H9 (cell line): ENCODE measurements around the gene FAM53A. TPM values are rescaled to one million over a fixed set of nuclear protein-coding genes. Genes with fewer than 3 reads are reported as not detected.

Source experiments
- DNase-seq: peaks from one replicate; pipeline ENCODE4 v3.0.0-alpha.2; 2017
- H2AFZ ChIP-seq: one replicate; pipeline ENCODE4 v1.6.1; 2013; ENCODE audit warnings: mild to moderate bottlenecking, low read length, control low read depth, moderate library complexity
- H2AK5ac ChIP-seq: 2 replicates; pipeline ENCODE4 v1.6.1; 2013; ENCODE audit warnings: low read length, control low read depth, mixed read lengths; ENCODE audit not compliant: insufficient read length
- H2BK120ac ChIP-seq: one replicate; pipeline ENCODE4 v1.6.1; 2013; ENCODE audit warnings: low read depth, mild to moderate bottlenecking, low read length, control low read depth, inconsistent platforms; ENCODE audit not compliant: poor library complexity, severe bottlenecking
- H2BK12ac ChIP-seq: 2 replicates; pipeline ENCODE4 v1.6.1; 2013; ENCODE audit warnings: low read length, control low read depth, mixed read lengths, low read depth; ENCODE audit not compliant: insufficient read length
- H2BK15ac ChIP-seq: 2 replicates; pipeline ENCODE4 v1.6.1; 2013; ENCODE audit warnings: low read depth, low read length, control low read depth
- H2BK20ac ChIP-seq: one replicate; pipeline ENCODE4 v1.6.1; 2013; ENCODE audit warnings: low read depth, mild to moderate bottlenecking, low read length, control low read depth, inconsistent platforms; ENCODE audit not compliant: poor library complexity, severe bottlenecking
- H2BK5ac ChIP-seq: 2 replicates; pipeline ENCODE4 v1.6.1; 2013; ENCODE audit warnings: low read length, control low read depth, mixed read lengths; ENCODE audit not compliant: insufficient read length
- H3K14ac ChIP-seq: 2 replicates; pipeline ENCODE4 v1.6.1; 2013; ENCODE audit warnings: low read length, control low read depth; ENCODE audit not compliant: insufficient read depth
- H3K18ac ChIP-seq: 2 replicates; pipeline ENCODE4 v1.6.1; 2013; ENCODE audit warnings: low read depth, mild to moderate bottlenecking, mixed read lengths, low read length, control low read depth; ENCODE audit not compliant: insufficient read length
- H3K23ac ChIP-seq: 2 replicates; pipeline ENCODE4 v1.6.1; 2013; ENCODE audit warnings: low read length, control low read depth, mixed read lengths, low read depth; ENCODE audit not compliant: insufficient read length
- H3K23me2 ChIP-seq: 2 replicates; pipeline ENCODE4 v1.6.1; 2013; ENCODE audit warnings: low read depth, mild to moderate bottlenecking, mixed read lengths, low read length, control low read depth; ENCODE audit not compliant: insufficient read length, poor library complexity, severe bottlenecking
- H3K27ac ChIP-seq: 2 replicates; pipeline ENCODE4 v1.5.1; 2013; ENCODE audit warnings: low read length, control low read depth, mixed read lengths, low read depth; ENCODE audit not compliant: insufficient read length
- H3K27me3 ChIP-seq: 2 replicates; pipeline ENCODE4 v1.6.1; 2013; ENCODE audit warnings: low read length, control low read depth, inconsistent platforms; ENCODE audit not compliant: insufficient read depth
- H3K4ac ChIP-seq: 2 replicates; pipeline ENCODE4 v1.6.1; 2013; ENCODE audit warnings: low read depth, mild to moderate bottlenecking, control low read depth, inconsistent platforms, low read length, moderate library complexity
- H3K4me1 ChIP-seq: 2 replicates; pipeline ENCODE4 v1.6.1; 2013; ENCODE audit warnings: low read length, control low read depth, inconsistent platforms; ENCODE audit not compliant: insufficient read depth
- H3K4me2 ChIP-seq: 2 replicates; pipeline ENCODE4 v1.6.1; 2013; ENCODE audit warnings: low read length, control low read depth, mixed read lengths; ENCODE audit not compliant: insufficient read length, insufficient read depth
- H3K56ac ChIP-seq: 2 replicates; pipeline ENCODE4 v1.6.1; 2013; ENCODE audit warnings: low read depth, mild to moderate bottlenecking, mixed read lengths, low read length, control low read depth; ENCODE audit not compliant: insufficient read length
- H3K79me1 ChIP-seq: 2 replicates; pipeline ENCODE4 v1.6.1; 2013; ENCODE audit warnings: low read depth, mild to moderate bottlenecking, moderate library complexity, low read length, control low read depth, inconsistent platforms; ENCODE audit not compliant: insufficient read depth, poor library complexity, severe bottlenecking
- H3K79me2 ChIP-seq: 2 replicates; pipeline ENCODE4 v1.6.1; 2013; ENCODE audit warnings: low read length, control low read depth, inconsistent platforms; ENCODE audit not compliant: insufficient read depth
- H3K9ac ChIP-seq: 2 replicates; pipeline ENCODE4 v1.6.1; 2013; ENCODE audit warnings: low read length, control low read depth, mixed read lengths; ENCODE audit not compliant: insufficient read length; ENCODE audit errors: extremely low read depth
- H3K9me3 ChIP-seq: one replicate; pipeline ENCODE4 v1.6.1; 2013; ENCODE audit warnings: low read depth, low read length, inconsistent platforms; ENCODE audit not compliant: control insufficient read depth
- H3T11ph ChIP-seq: one replicate; pipeline ENCODE4 v1.6.1; 2013; ENCODE audit warnings: mild to moderate bottlenecking, low read length, control low read depth, inconsistent platforms
- H4K20me1 ChIP-seq: one replicate; pipeline ENCODE4 v1.6.1; 2013; ENCODE audit not compliant: control insufficient read depth, insufficient read length, insufficient read depth
- H4K5ac ChIP-seq: 2 replicates; pipeline ENCODE4 v1.6.1; 2013; ENCODE audit warnings: low read depth, mild to moderate bottlenecking, mixed read lengths, low read length, control low read depth; ENCODE audit not compliant: insufficient read length
- H4K8ac ChIP-seq: replicated peaks from 2 replicates; pipeline ENCODE4 v1.6.1; 2013; ENCODE audit warnings: low read length, control low read depth, mixed read lengths, low read depth; ENCODE audit not compliant: insufficient read length
- H4K91ac ChIP-seq: 2 replicates; pipeline ENCODE4 v1.6.1; 2013; ENCODE audit warnings: low read depth, mild to moderate bottlenecking, moderate library complexity, mixed read lengths, low read length, control low read depth; ENCODE audit not compliant: insufficient read length
- H3K27ac Mint-ChIP-seq, 3 experiments: 2 replicates in 2 of 3; 3 replicates in 1 of 3; pipeline ENCODE4 v1.8.0; 2020 to 2021; ENCODE audit warnings: mixed read lengths in 3 of 3, mild to moderate bottlenecking in 1 of 3, moderate library complexity in 1 of 3
- H3K27me3 Mint-ChIP-seq: 2 replicates; pipeline ENCODE4 v1.8.0; 2021; ENCODE audit warnings: low read depth, mild to moderate bottlenecking, moderate library complexity, mixed read lengths
- H3K36me3 Mint-ChIP-seq, 3 experiments: 2 replicates in 2 of 3; 3 replicates in 1 of 3; pipeline ENCODE4 v1.8.0; 2020 to 2021; ENCODE audit warnings: low read depth in 3 of 3, mixed read lengths in 3 of 3; ENCODE audit not compliant: insufficient read depth in 1 of 3
- H3K4me1 Mint-ChIP-seq, 2 experiments: 2 replicates each; pipeline ENCODE4 v1.8.0; 2020; ENCODE audit warnings: mixed read lengths in 2 of 2
- H3K4me3 Mint-ChIP-seq, 2 experiments: 2 replicates in 1 of 2; 3 replicates in 1 of 2; pipeline ENCODE4 v1.8.0; 2020 to 2021; ENCODE audit warnings: mild to moderate bottlenecking in 2 of 2, mixed read lengths in 2 of 2, moderate library complexity in 1 of 2
- H3K9me3 Mint-ChIP-seq, 2 experiments: 2 replicates in 1 of 2; 3 replicates in 1 of 2; pipeline ENCODE4 v1.8.0; 2020; ENCODE audit warnings: mild to moderate bottlenecking in 2 of 2, mixed read lengths in 2 of 2, moderate library complexity in 1 of 2
- CTCF ChIP-seq: fragments of 200-600 bp; sonication (generic); conservative IDR thresholded peaks from 3 replicates; pipeline ENCODE4 v1.8.0; 2021; ENCODE audit warnings: antibody characterized with exemption, mild to moderate bottlenecking
- WGBS: extraction: QIAGEN DNeasy Blood & Tissue Kit; methylation state at CpG from one replicate; pipeline ENCODE4 v1.1.7; 2013; ENCODE audit warnings: missing lambda C conversion rate, low lambda C conversion rate, mixed read lengths; ENCODE audit not compliant: insufficient read length; ENCODE audit errors: extremely low coverage; 5-methylcytosine and 5-hydroxymethylcytosine counted together
- total RNA-seq: library from RNA; stranded (reverse); gene quantifications from 2 replicates; pipeline ENCODE4 v1.2.1, GENCODE V29; 2021

Gene FAM53A
- total RNA-seq, 1 experiment from 2014 or later = 2.4 TPM

GRCh38 chr4:1714303-1715001 lies 30.3 kb upstream of the FAM53A start:
- H2BK120ac ChIP-seq = no peak overlapping the region
- peaks cover 0 to 3% of the 10 kb centered on the region in 2 experiments; a peak in 1 of 5 replicates for H3K9me3 Mint-ChIP-seq
- H3K23me2 ChIP-seq = peaks cover 11% of the 10 kb centered on the region
- no peak overlapping the region for H2BK15ac ChIP-seq
- no peak overlapping the region for H3K56ac ChIP-seq
- H3K79me1 ChIP-seq = peaks cover 4% of the 10 kb centered on the region
- no peak overlapping the region for H3T11ph ChIP-seq
- H4K20me1 ChIP-seq = peaks cover 2% of the 10 kb centered on the region
- no peak overlapping the region for H2AK5ac ChIP-seq
- H4K91ac ChIP-seq = no peak overlapping the region
- peak; percentile 67 for DNase-seq
- H2BK12ac ChIP-seq = no peak overlapping the region
- H3K4ac ChIP-seq = no peak overlapping the region
- no peak overlapping the region for H4K8ac ChIP-seq
- no peak overlapping the region for H4K5ac ChIP-seq
- peaks cover 12 to 32% (median 31%) of the 10 kb centered on the region in 3 experiments for H3K36me3 Mint-ChIP-seq
- H2AFZ ChIP-seq = no peak overlapping the region
- H3K9ac ChIP-seq = no peak overlapping the region
- H3K4me1 ChIP-seq = no peaks in the 10 kb centered on the region
- no peak overlapping the region for H2BK5ac ChIP-seq
- H3K18ac ChIP-seq = no peak overlapping the region
- no peak overlapping the region for H3K14ac ChIP-seq
- peak overlapping the region in 2 of 3 experiments; percentile 18; a peak in 3 of 7 replicates for H3K27ac Mint-ChIP-seq
- H3K27ac ChIP-seq = no peak overlapping the region
- no peaks in the 10 kb centered on the region for H3K9me3 ChIP-seq
- no peak overlapping the region for H3K23ac ChIP-seq
- no peaks in the 10 kb centered on the region for H3K27me3 ChIP-seq
- H3K4me2 ChIP-seq = no peak overlapping the region
- 0 out of 3 replicates have a peak, but pooled peaks have one; percentile 15 for TF ChIP-seq CTCF
- no CpG with 5 or more reads among the region's 9 CpGs for WGBS
- H3K4me1 Mint-ChIP-seq = peaks cover 23 to 35% of the 10 kb centered on the region in 2 experiments
- no peaks in the 10 kb centered on the region; the same call in 1 of the 2 replicates for H3K27me3 Mint-ChIP-seq
- H3K79me2 ChIP-seq = peaks cover 4% of the 10 kb centered on the region; the same call in 1 of the 2 replicates
- no peak overlapping the region for H2BK20ac ChIP-seq
- peak overlapping the region; percentile 26 to 29; a peak in 2 of 5 replicates for H3K4me3 Mint-ChIP-seq
